Prostate gland (tissue), 2 donors: ENCODE data around the gene ZNF784. TPM values are rescaled to one million over a fixed set of nuclear protein-coding genes. Genes with fewer than 3 reads are reported as not detected.

Experiments used
- DNase-seq: peaks from one replicate; pipeline ENCODE4 v3.0.0-alpha.2; 2019; ENCODE audit warnings: low spot score
- H3K27ac ChIP-seq, 2 donors: fragments of 200-600 bp; sonication (generic); 2 replicates each; pipeline ENCODE4 v1.5.1; 2017 to 2019
- H3K27me3 ChIP-seq: fragments of 200-600 bp; sonication (generic); replicated peaks from 2 replicates; pipeline ENCODE4 v1.5.1; 2019; ENCODE audit not compliant: insufficient read depth
- H3K36me3 ChIP-seq, 2 donors: fragments of 200-600 bp; sonication (generic); 1 replicate in 1 of 2; 2 replicates in 1 of 2; pipeline versions ENCODE4 v1.5.1 to v1.8.1; 2017 to 2019
- H3K4me1 ChIP-seq: fragments of 200-600 bp; sonication (generic); replicated peaks from 2 replicates; pipeline ENCODE4 v1.5.1; 2019
- H3K4me3 ChIP-seq, 2 donors: fragments of 200-600 bp; sonication (generic); 2 replicates each; pipeline ENCODE4 v1.5.1; 2017 to 2019
- H3K9me3 ChIP-seq: fragments of 200-600 bp; sonication (generic); 2 replicates; pipeline ENCODE4 v1.5.1; 2017
- CTCF ChIP-seq, 4 experiments: fragments of 200-600 bp in 2 of 4; fragments of 450-650 bp in 2 of 4; sonication (generic) in 2 of 4; IDR thresholded peaks; 1 replicate in 3 of 4; 2 replicates in 1 of 4; pipeline ENCODE4 v1.5.1; 2016 to 2019; ENCODE audit warnings: antibody characterized with exemption in 4 of 4, mild to moderate bottlenecking in 2 of 4, moderate library complexity in 2 of 4
- POLR2A ChIP-seq: fragments of 450-650 bp; IDR thresholded peaks from one replicate; pipeline ENCODE4 v1.6.1; 2016; ENCODE audit warnings: antibody characterized with exemption, mild to moderate bottlenecking
- POLR2AphosphoS5 ChIP-seq: sonication (generic); formaldehyde crosslinking; IDR thresholded peaks from one replicate; pipeline ENCODE4 v1.6.1; 2017; ENCODE audit warnings: antibody characterized with exemption
- WGBS: methylation state at CpG from one replicate; pipeline ENCODE4 v1.1.5; 2018; 5-methylcytosine and 5-hydroxymethylcytosine counted together
- intact Hi-C: fragments of 100-400 bp; cut with DNase I; formaldehyde crosslinking; loops from one replicate; pipeline ENCODE4 v1.14.2; 2022
- total RNA-seq, 2 donors: library from RNA; depleted of rRNA; stranded (reverse); fragments of >200 nt; gene quantifications; one replicate each; pipeline ENCODE4 v1.1.0, GENCODE V29; 2016

ZNF784 gene
- total RNA-seq, 2 donors from 2014 or later, result 8.9 to 17.2 TPM

GRCh38 chr19:55626350-55626749 is 2.0 kb upstream of the ZNF784 start:
- no peaks in the 10 kb centered on the region for H3K27me3 ChIP-seq
- no peak overlapping the region for H3K27ac ChIP-seq
- H3K36me3 ChIP-seq, result no peaks in the 10 kb centered on the region
- no peaks in the 10 kb centered on the region for H3K4me1 ChIP-seq
- H3K4me3 ChIP-seq, result no peak overlapping the region
- no peaks in the 10 kb centered on the region for H3K9me3 ChIP-seq
- intact Hi-C loops, result no loop called here
- no peak for TF ChIP-seq CTCF (IDR thresholded peaks at IDR 0.05)
- TF ChIP-seq POLR2AphosphoS5, result no peak
- no peak for TF ChIP-seq POLR2A
- WGBS, result 88% methylated on average over 11 of the region's 11 CpGs
- no peak for DNase-seq

- WGBS, result 29% methylated on average over 11 of the region's 11 CpGs
- no peak for TF ChIP-seq CTCF (IDR thresholded peaks at IDR 0.05)
- no peak for TF ChIP-seq POLR2AphosphoS5
- no peak for TF ChIP-seq POLR2A
- intact Hi-C loops, result no loop called here
- no peaks in the 10 kb centered on the region for H3K4me1 ChIP-seq
- peak overlapping the region; percentile 94 to 99 for H3K27ac ChIP-seq
- H3K36me3 ChIP-seq, result no peaks in the 10 kb centered on the region
- H3K9me3 ChIP-seq, result no peaks in the 10 kb centered on the region
- peak overlapping the region; percentile 56 to 57 for H3K4me3 ChIP-seq
- DNase-seq, result no peak
- H3K27me3 ChIP-seq, result no peaks in the 10 kb centered on the region
Observed at GRCh38 chr19:55625004-55625326, 599 bp upstream of the ZNF784 start.

- H3K4me1 ChIP-seq, result no peaks in the 10 kb centered on the region
- H3K4me3 ChIP-seq, result no peak overlapping the region
- DNase-seq, result no peak
- H3K9me3 ChIP-seq, result no peaks in the 10 kb centered on the region
- TF ChIP-seq POLR2AphosphoS5 (no peak), CTCF (IDR thresholded peaks at IDR 0.05) (no peak), POLR2A (no peak)
- WGBS, result 65% methylated on average over 7 of the region's 7 CpGs
- H3K27me3 ChIP-seq, result no peaks in the 10 kb centered on the region
- peak overlapping the region; percentile 94 to 99 for H3K27ac ChIP-seq
- intact Hi-C loops, result no loop called here
- no peaks in the 10 kb centered on the region for H3K36me3 ChIP-seq
Observed at GRCh38 chr19:55623561-55623960, 805 bp downstream of the ZNF784 start.

GRCh38 chr19:55623130-55623529 is 1.2 kb downstream of the ZNF784 start:
- Histone ChIP-seq H3K36me3 (no peaks in the 10 kb centered on the region), H3K4me1 (no peaks in the 10 kb centered on the region), H3K9me3 (no peaks in the 10 kb centered on the region), H3K27me3 (no peaks in the 10 kb centered on the region), H3K4me3 (no peak overlapping the region), H3K27ac (no peak overlapping the region)
- intact Hi-C loops, result no loop called here
- DNase-seq, result no peak
- TF ChIP-seq CTCF (IDR thresholded peaks at IDR 0.05) (no peak), POLR2AphosphoS5 (no peak), POLR2A (no peak)
- WGBS, result 94% methylated on average over 7 of the region's 7 CpGs

- no peaks in the 10 kb centered on the region for H3K4me1 ChIP-seq
- H3K27ac ChIP-seq, result no peak overlapping the region
- no peak for DNase-seq
- H3K4me3 ChIP-seq, result no peak overlapping the region
- 92% methylated on average over 40 of the region's 40 CpGs for WGBS
- intact Hi-C loops, result no loop called here
- no peak for TF ChIP-seq POLR2A
- no peak for TF ChIP-seq POLR2AphosphoS5
- no peak for TF ChIP-seq CTCF (IDR thresholded peaks at IDR 0.05)
- H3K9me3 ChIP-seq, result no peaks in the 10 kb centered on the region
- no peaks in the 10 kb centered on the region for H3K27me3 ChIP-seq
- no peaks in the 10 kb centered on the region for H3K36me3 ChIP-seq
Observed at GRCh38 chr19:55622242-55622969, 2.0 kb downstream of the ZNF784 start.
